Mesenchymal stem cell (in vitro differentiated cells and primary cell): ENCODE measurements around the gene PTPRCAP.

Experiments used
- DNase-seq: peaks from one replicate; pipeline ENCODE4 v3.0.0-alpha.2; 2013
- H2AFZ ChIP-seq: one replicate; pipeline ENCODE4 v1.6.1; 2013; ENCODE audit warnings: low read depth, mild to moderate bottlenecking, control low read depth, inconsistent platforms, low read length, moderate library complexity
- H2AK5ac ChIP-seq: 2 replicates; pipeline ENCODE4 v1.6.1; 2013; ENCODE audit warnings: low read length, moderate library complexity, mild to moderate bottlenecking, inconsistent platforms; ENCODE audit not compliant: severe bottlenecking
- H2BK120ac ChIP-seq: one replicate; pipeline ENCODE4 v1.6.1; 2013; ENCODE audit warnings: low read depth, mild to moderate bottlenecking, inconsistent platforms, low read length, moderate library complexity
- H2BK12ac ChIP-seq, 2 experiments: one replicate each; pipeline ENCODE4 v1.6.1; 2013; ENCODE audit warnings: inconsistent platforms in 2 of 2, low read length in 2 of 2, mild to moderate bottlenecking in 2 of 2, moderate library complexity in 2 of 2, control low read depth in 1 of 2
- H2BK15ac ChIP-seq: one replicate; pipeline ENCODE4 v1.6.1; 2013; ENCODE audit warnings: mild to moderate bottlenecking, low read depth, inconsistent platforms; ENCODE audit not compliant: poor library complexity, severe bottlenecking
- H2BK5ac ChIP-seq: 2 replicates; pipeline ENCODE4 v1.6.1; 2013; ENCODE audit warnings: low read depth, mild to moderate bottlenecking, low read length, control low read depth, inconsistent platforms; ENCODE audit not compliant: poor library complexity, severe bottlenecking
- H3K14ac ChIP-seq, 2 experiments: one replicate each; pipeline ENCODE4 v1.6.1; 2013; ENCODE audit warnings: inconsistent platforms in 2 of 2, low read length in 2 of 2, control low read depth in 1 of 2, mild to moderate bottlenecking in 1 of 2, moderate library complexity in 1 of 2
- H3K18ac ChIP-seq, 2 experiments: one replicate each; pipeline ENCODE4 v1.6.1; 2013; ENCODE audit warnings: inconsistent platforms in 2 of 2, low read length in 2 of 2, control low read depth in 1 of 2, low read depth in 1 of 2, mild to moderate bottlenecking in 1 of 2
- H3K23ac ChIP-seq, 2 experiments: one replicate each; pipeline ENCODE4 v1.6.1; 2013; ENCODE audit warnings: inconsistent platforms in 2 of 2, low read length in 2 of 2, mild to moderate bottlenecking in 2 of 2, moderate library complexity in 2 of 2, control low read depth in 1 of 2
- H3K27ac ChIP-seq: 2 replicates; pipeline ENCODE4 v1.5.1; 2013; ENCODE audit warnings: mild to moderate bottlenecking, moderate library complexity, low read length, control low read depth, inconsistent platforms; ENCODE audit not compliant: poor library complexity, severe bottlenecking
- H3K27me3 ChIP-seq, 2 experiments: 2 replicates each; pipeline versions ENCODE4 v1.6.1 to v1.7.0; 2013; ENCODE audit warnings: low read length in 2 of 2, mild to moderate bottlenecking in 2 of 2, moderate library complexity in 2 of 2, control low read depth in 1 of 2, inconsistent platforms in 1 of 2; ENCODE audit not compliant: control insufficient read depth in 1 of 2, insufficient read depth in 1 of 2
- H3K36me3 ChIP-seq, 2 experiments: 2 replicates each; pipeline versions ENCODE4 v1.6.1 to v1.7.0; 2013; ENCODE audit warnings: low read length in 2 of 2, control low read depth in 1 of 2, inconsistent platforms in 1 of 2, low read depth in 1 of 2, mild to moderate bottlenecking in 1 of 2; ENCODE audit not compliant: insufficient read depth in 2 of 2, control insufficient read depth in 1 of 2
- H3K4ac ChIP-seq, 2 experiments: one replicate each; pipeline ENCODE4 v1.6.1; 2013; ENCODE audit warnings: inconsistent platforms in 2 of 2, low read length in 2 of 2, mild to moderate bottlenecking in 2 of 2, moderate library complexity in 2 of 2, control low read depth in 1 of 2, low read depth in 1 of 2
- H3K4me1 ChIP-seq: 2 replicates; pipeline ENCODE4 v1.6.1; 2013; ENCODE audit warnings: low read depth, low read length, control low read depth; ENCODE audit not compliant: control insufficient read depth, insufficient read depth
- H3K4me2 ChIP-seq: 2 replicates; pipeline ENCODE4 v1.6.1; 2013; ENCODE audit warnings: low read length, mild to moderate bottlenecking, inconsistent platforms; ENCODE audit not compliant: poor library complexity, severe bottlenecking
- H3K4me3 ChIP-seq, 2 experiments: 2 replicates each; pipeline versions ENCODE4 v1.5.1 to v1.7.0; 2013; ENCODE audit warnings: low read length in 2 of 2, mild to moderate bottlenecking in 2 of 2, control low read depth in 1 of 2, low read depth in 1 of 2; ENCODE audit not compliant: insufficient read depth in 1 of 2
- H3K79me1 ChIP-seq: replicated peaks from 2 replicates; pipeline ENCODE4 v1.6.1; 2013; ENCODE audit warnings: mild to moderate bottlenecking, control low read depth, low read length, inconsistent platforms; ENCODE audit not compliant: poor library complexity, severe bottlenecking
- H3K9ac ChIP-seq: 2 replicates; pipeline ENCODE4 v1.7.0; 2013; ENCODE audit warnings: mild to moderate bottlenecking, low read length, moderate library complexity
- H3K9me3 ChIP-seq: 2 replicates; pipeline ENCODE4 v1.7.0; 2013; ENCODE audit warnings: mild to moderate bottlenecking, low read length; ENCODE audit not compliant: control insufficient read depth
- H4K8ac ChIP-seq: one replicate; pipeline ENCODE4 v1.6.1; 2013; ENCODE audit warnings: inconsistent platforms, mild to moderate bottlenecking, low read length, moderate library complexity
- H4K91ac ChIP-seq: one replicate; pipeline ENCODE4 v1.6.1; 2013; ENCODE audit warnings: mild to moderate bottlenecking, low read length, inconsistent platforms
- WGBS: methylation state at CpG from one replicate; pipeline ENCODE4 v1.1.7; 2013; ENCODE audit warnings: mixed read lengths; 5-methylcytosine and 5-hydroxymethylcytosine counted together

Gene PTPRCAP

GRCh38 chr11:67452141-67452952 lies 14.9 kb upstream of the PTPRCAP start, which contains the start of gene GPR152:
TSS of gene GPR152 (minus strand) at chr11:67452729. CDS start at chr11:67452724, 5 bp downstream.
- Histone ChIP-seq H3K9ac (no peak within 1 kb of the TSS), H2BK120ac (no peak within 1 kb of the TSS), H3K27ac (no peak within 1 kb of the TSS), H3K27me3 (peaks cover 0 to 29% of the 10 kb centered on the region in 2 experiments), H3K23ac (no peak within 1 kb of the TSS), H3K4me3 (no peak within 1 kb of the TSS), H3K14ac (no peak within 1 kb of the TSS), H3K9me3 (no peaks in the 10 kb centered on the region), H3K4me2 (no peak within 1 kb of the TSS), H2BK5ac (no peak within 1 kb of the TSS), H3K4me1 (no peaks in the 10 kb centered on the region), H2BK12ac (no peak within 1 kb of the TSS), H4K91ac (peak within 1 kb of the TSS; percentile 7), H3K36me3 (peaks cover 0 to 3% of the 10 kb centered on the region in 2 experiments), H2BK15ac (no peak within 1 kb of the TSS), H2AFZ (no peak within 1 kb of the TSS), H2AK5ac (no peak within 1 kb of the TSS), H4K8ac (no peak within 1 kb of the TSS), H3K18ac (no peak within 1 kb of the TSS), H3K4ac (no peak within 1 kb of the TSS), H3K79me1 (no peaks in the 10 kb centered on the region)
- DNase-seq = no peak
- WGBS = 91% methylated on average over 29 of the region's 33 CpGs

GRCh38 chr11:67451658-67451976 lies 14.1 kb upstream of the PTPRCAP start:
- no peak for DNase-seq
- H2BK15ac ChIP-seq = no peak overlapping the region
- no peak overlapping the region for H3K18ac ChIP-seq
- H3K27ac ChIP-seq = no peak overlapping the region
- H2AFZ ChIP-seq = no peak overlapping the region
- peak overlapping the region in 1 of 2 experiments; percentile 18 for H3K14ac ChIP-seq
- H3K79me1 ChIP-seq = no peaks in the 10 kb centered on the region
- peaks cover 0 to 23% of the 10 kb centered on the region in 2 experiments for H3K27me3 ChIP-seq
- H2BK5ac ChIP-seq = no peak overlapping the region
- no peak overlapping the region for H3K4me2 ChIP-seq
- H2BK120ac ChIP-seq = no peak overlapping the region
- H3K9ac ChIP-seq = no peak overlapping the region
- no peaks in the 10 kb centered on the region for H3K4me1 ChIP-seq
- H4K91ac ChIP-seq = no peak overlapping the region
- H3K36me3 ChIP-seq = no peaks in the 10 kb centered on the region
- no peak overlapping the region for H3K4me3 ChIP-seq
- 91% methylated on average over 14 of the region's 14 CpGs for WGBS
- no peak overlapping the region for H3K4ac ChIP-seq
- no peaks in the 10 kb centered on the region for H3K9me3 ChIP-seq
- no peak overlapping the region for H4K8ac ChIP-seq
- no peak overlapping the region for H2BK12ac ChIP-seq
- no peak overlapping the region for H2AK5ac ChIP-seq
- H3K23ac ChIP-seq = no peak overlapping the region

GRCh38 chr11:67450796-67451657 lies 13.5 kb upstream of the PTPRCAP start:
- no peak overlapping the region for H2BK15ac ChIP-seq
- no peak overlapping the region for H2BK120ac ChIP-seq
- 88% methylated on average over 25 of the region's 25 CpGs for WGBS
- no peak overlapping the region for H3K27ac ChIP-seq
- no peaks in the 10 kb centered on the region for H3K79me1 ChIP-seq
- no peak overlapping the region for H2BK12ac ChIP-seq
- no peak overlapping the region for H2AK5ac ChIP-seq
- no peak for DNase-seq
- H3K23ac ChIP-seq = no peak overlapping the region
- no peak overlapping the region for H3K9ac ChIP-seq
- H3K4ac ChIP-seq = no peak overlapping the region
- H3K27me3 ChIP-seq = peaks cover 0 to 17% of the 10 kb centered on the region in 2 experiments
- H4K8ac ChIP-seq = no peak overlapping the region
- H3K4me2 ChIP-seq = no peak overlapping the region
- H3K18ac ChIP-seq = no peak overlapping the region
- H3K4me3 ChIP-seq = no peak overlapping the region
- no peak overlapping the region for H4K91ac ChIP-seq
- peak overlapping the region in 1 of 2 experiments; percentile 18 for H3K14ac ChIP-seq
- no peak overlapping the region for H2AFZ ChIP-seq
- no peak overlapping the region for H2BK5ac ChIP-seq
- no peaks in the 10 kb centered on the region for H3K4me1 ChIP-seq
- H3K9me3 ChIP-seq = no peaks in the 10 kb centered on the region
- H3K36me3 ChIP-seq = no peaks in the 10 kb centered on the region
